Common myeloid progenitor, CD34-positive (primary cell): Measurements from ENCODE around the gene MFAP5.
"Not testable (repeated sequence)": the region's sequence is repeated elsewhere in the genome, so short reads cannot be mapped to it uniquely, and the experiment has no call there.

Experiments
- CTCF ChIA-PET: fragments of 350-600 bp; sonication (Branson Sonifier 250); formaldehyde crosslinking; loops from one replicate; lab custom pipeline; 2021; ENCODE audit warnings: antibody characterized with exemption; lab: Charles Lee
- POLR2A ChIA-PET: fragments of 350-600 bp; sonication (Branson Sonifier 250); formaldehyde crosslinking; loops from one replicate; lab custom pipeline; 2021; ENCODE audit warnings: antibody characterized with exemption; lab: Charles Lee
- DNase-seq, 3 donors: peaks; one replicate each; pipeline versions ENCODE4 v3.0.0 to v3.0.0-alpha.2; 2013
- H3K27ac ChIP-seq, 2 experiments: 1 replicate in 1 of 2; 2 replicates in 1 of 2; pipeline ENCODE4 v1.7.0; 2013; ENCODE audit warnings: inconsistent platforms in 2 of 2, low read length in 2 of 2, mild to moderate bottlenecking in 2 of 2, low read depth in 1 of 2, moderate library complexity in 1 of 2; ENCODE audit not compliant: severe bottlenecking in 2 of 2, insufficient read depth in 1 of 2, poor library complexity in 1 of 2
- H3K27me3 ChIP-seq, 5 experiments: replicated peaks in 2 of 5; 1 replicate in 3 of 5; 2 replicates in 2 of 5; pipeline versions ENCODE4 v1.6.1 to v1.7.0; 2013; ENCODE audit warnings: low read length in 4 of 5, mild to moderate bottlenecking in 2 of 5, moderate library complexity in 2 of 5, inconsistent platforms in 1 of 5; ENCODE audit not compliant: insufficient read depth in 5 of 5, control insufficient read depth in 4 of 5
- H3K36me3 ChIP-seq, 4 experiments: 1 replicate in 2 of 4; 2 replicates in 2 of 4; pipeline versions ENCODE4 v1.6.1 to v1.7.0; 2013; ENCODE audit warnings: low read length in 3 of 4, control low read depth in 1 of 4, mild to moderate bottlenecking in 1 of 4; ENCODE audit not compliant: control insufficient read depth in 4 of 4, insufficient read depth in 4 of 4
- H3K4me1 ChIP-seq, 4 experiments: 1 replicate in 3 of 4; 2 replicates in 1 of 4; pipeline versions ENCODE4 v1.6.1 to v1.7.1; 2013; ENCODE audit warnings: low read length in 3 of 4, mild to moderate bottlenecking in 3 of 4, control low read depth in 1 of 4, inconsistent platforms in 1 of 4, moderate library complexity in 1 of 4; ENCODE audit not compliant: control insufficient read depth in 4 of 4, insufficient read depth in 4 of 4; ENCODE audit errors: control extremely low read depth in 1 of 4
- H3K4me3 ChIP-seq, 7 experiments: 1 replicate in 4 of 7; 2 replicates in 3 of 7; pipeline versions ENCODE4 v1.5.1 to v1.7.0; 2013; ENCODE audit warnings: mild to moderate bottlenecking in 7 of 7, low read length in 6 of 7, moderate library complexity in 6 of 7, inconsistent platforms in 2 of 7, low read depth in 2 of 7, control low read depth in 1 of 7; ENCODE audit not compliant: insufficient read depth in 4 of 7, control insufficient read depth in 1 of 7; ENCODE audit errors: extremely low read depth in 1 of 7
- H3K9me3 ChIP-seq, 5 experiments: 1 replicate in 4 of 5; 2 replicates in 1 of 5; pipeline versions ENCODE4 v1.6.1 to v1.7.1; 2013; ENCODE audit warnings: low read length in 4 of 5, mild to moderate bottlenecking in 2 of 5, inconsistent platforms in 1 of 5, low read depth in 1 of 5, moderate library complexity in 1 of 5; ENCODE audit not compliant: control insufficient read depth in 4 of 5, insufficient read depth in 2 of 5; ENCODE audit errors: control extremely low read depth in 1 of 5
- WGBS: methylation state at CpG from one replicate; pipeline ENCODE4 v1.1.5; 2013; ENCODE audit not compliant: insufficient coverage; 5-methylcytosine and 5-hydroxymethylcytosine counted together

MFAP5 gene

DNA sequence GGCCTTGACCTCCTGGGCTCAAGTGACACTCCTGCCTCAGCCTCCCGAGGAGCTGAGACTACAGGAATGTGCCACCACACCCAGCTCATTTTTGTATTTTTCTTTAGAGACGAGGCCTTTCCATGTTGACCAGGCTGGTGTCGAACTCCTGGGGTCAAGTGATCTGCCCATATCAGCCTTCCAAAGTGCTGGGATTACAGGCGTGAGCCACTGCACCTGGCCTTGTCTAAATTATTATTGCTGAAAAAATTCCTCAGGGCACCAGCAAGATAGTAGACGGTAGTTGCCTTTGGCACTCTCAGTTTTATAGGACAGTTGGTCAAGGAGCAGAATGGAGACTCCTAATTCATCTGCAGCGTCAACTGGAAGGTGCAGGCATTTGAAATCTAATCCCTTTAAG lies 47.4 kb downstream of the MFAP5 start:
- Histone ChIP-seq H3K27me3 (no peaks in the 10 kb centered on the region), H3K4me3 (no peak overlapping the region), H3K4me1 (peaks cover 0 to 15% (median 10%) of the 10 kb centered on the region in 4 experiments), H3K27ac (no peak overlapping the region), H3K9me3 (no peaks in the 10 kb centered on the region), H3K36me3 (no peaks in the 10 kb centered on the region)
- ChIA-PET CTCF (no interaction called here), POLR2A (interaction anchor here (0.6 kb wide), 1 partner anchor 164 kb away, joined by 3 read pairs; no protein-coding TSS in a partner anchor)
- no peak for DNase-seq
- WGBS: 99% methylated on average over 6 of the region's 6 CpGs

DNA sequence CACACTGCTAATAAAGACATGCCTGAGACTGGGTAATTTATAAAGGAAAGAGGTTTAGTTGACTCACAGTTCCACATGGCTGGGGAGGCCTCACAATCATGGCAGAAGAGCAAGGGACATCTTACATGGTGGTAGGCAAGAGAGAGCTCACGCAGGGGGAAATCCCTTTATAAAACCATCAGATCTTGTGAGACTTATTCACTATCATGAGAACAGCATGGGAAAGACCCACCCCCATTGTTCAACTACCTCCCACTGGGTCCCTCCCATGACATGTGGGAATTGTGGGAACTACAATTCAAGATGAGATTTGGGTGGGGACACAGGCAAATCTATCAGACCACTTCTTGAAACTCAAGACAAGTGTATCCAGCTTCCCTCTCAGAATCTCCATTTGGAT lies 48.7 kb downstream of the MFAP5 start:
- H3K27me3 ChIP-seq, H3K9me3 ChIP-seq, H3K27ac ChIP-seq, POLR2A ChIA-PET, DNase-seq, H3K4me3 ChIP-seq, H3K36me3 ChIP-seq: not testable (repeated sequence)
- CTCF ChIA-PET: interaction anchor here (1.1 to 2.4 kb wide), 2 partner anchors 18 to 70 kb away, joined by 4 to 7 read pairs; no protein-coding TSS in a partner anchor
- no CpG with 5 or more reads among the region's 1 CpG for WGBS
- peaks cover 4 to 14% (median 8%) of the 10 kb centered on the region in 4 experiments for H3K4me1 ChIP-seq

DNA sequence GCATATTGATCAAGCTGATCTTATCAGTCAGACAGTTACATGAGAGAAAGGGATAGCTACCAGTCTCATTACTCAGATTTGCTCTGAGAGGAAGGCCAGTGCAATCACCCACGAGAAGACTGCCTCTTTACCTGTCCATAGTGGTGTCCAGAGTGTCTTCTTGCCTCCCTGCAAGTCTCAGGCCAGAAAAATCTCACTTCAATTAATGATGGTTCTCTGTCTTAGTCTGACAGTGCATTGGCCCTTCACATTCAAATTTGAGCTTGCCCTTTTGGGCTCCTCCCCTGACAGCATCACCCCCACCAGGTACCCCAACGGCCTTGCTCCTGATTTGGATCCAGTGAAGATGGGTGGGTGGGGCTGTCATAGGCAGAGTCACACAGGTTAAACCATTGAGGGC lies 50.0 kb downstream of the MFAP5 start, which contains the start of gene AICDA:
Gene AICDA (minus strand): TSS at position 231 of the 400 bp plus-strand sequence. CDS start 92 bp downstream, at position 139.
- WGBS: 100% methylated on average over 1 of the region's 2 CpGs
- Histone ChIP-seq H3K4me1 (peaks cover 4 to 9% (median 6%) of the 10 kb centered on the region in 4 experiments), H3K4me3 (no peak within 1 kb of the TSS), H3K27ac (no peak within 1 kb of the TSS), H3K36me3 (no peaks in the 10 kb centered on the region), H3K27me3 (no peaks in the 10 kb centered on the region), H3K9me3 (no peaks in the 10 kb centered on the region)
- ChIA-PET CTCF (interaction anchor here (1.1 to 2.4 kb wide), 2 partner anchors 20 to 68 kb away, joined by 4 to 7 read pairs; no protein-coding TSS in a partner anchor), POLR2A (no interaction called here)
- DNase-seq: no peak

DNA sequence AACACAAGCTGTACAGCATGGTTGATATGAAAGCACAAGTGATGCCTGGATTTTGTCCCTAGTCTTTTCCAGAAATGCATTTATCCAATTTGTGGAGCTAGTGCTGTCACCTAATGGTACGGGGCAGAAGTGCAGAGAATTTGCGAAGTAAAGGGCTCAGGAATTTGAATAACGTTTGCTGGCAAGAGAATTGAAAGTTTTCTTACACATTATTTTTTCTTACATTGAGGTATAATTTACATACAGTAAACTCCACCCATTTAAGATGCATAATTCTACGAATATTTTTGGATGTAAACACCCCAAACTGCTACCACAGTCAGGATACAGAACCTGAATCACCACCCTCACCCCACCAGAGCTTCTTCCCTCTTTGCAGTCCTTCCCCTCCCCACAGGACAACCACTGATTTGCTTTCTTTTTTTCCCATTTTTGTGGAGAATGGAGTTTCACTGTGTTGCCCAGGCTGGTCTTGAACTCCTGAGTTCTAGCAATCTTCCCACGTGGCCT lies 53.5 kb downstream of the MFAP5 start:
- ChIA-PET CTCF (interaction anchor here (0.9 to 1.5 kb wide), 9 partner anchors 15 to 130 kb away, joined by 3 to 10 read pairs (median 3); partner anchors contain the start of gene CLEC4E), POLR2A (no interaction called here)
- peak; percentile 31 to 46 (median 42) for DNase-seq
- Histone ChIP-seq H3K36me3 (no peaks in the 10 kb centered on the region), H3K9me3 (no peaks in the 10 kb centered on the region), H3K27me3 (no peaks in the 10 kb centered on the region), H3K4me3 (peak overlapping the region in 5 of 7 experiments; percentile 30 to 63 (median 38)), H3K4me1 (peaks cover 4 to 9% (median 6%) of the 10 kb centered on the region in 4 experiments), H3K27ac (no peak overlapping the region)
- 10% methylated on average over 2 of the region's 5 CpGs for WGBS

DNA sequence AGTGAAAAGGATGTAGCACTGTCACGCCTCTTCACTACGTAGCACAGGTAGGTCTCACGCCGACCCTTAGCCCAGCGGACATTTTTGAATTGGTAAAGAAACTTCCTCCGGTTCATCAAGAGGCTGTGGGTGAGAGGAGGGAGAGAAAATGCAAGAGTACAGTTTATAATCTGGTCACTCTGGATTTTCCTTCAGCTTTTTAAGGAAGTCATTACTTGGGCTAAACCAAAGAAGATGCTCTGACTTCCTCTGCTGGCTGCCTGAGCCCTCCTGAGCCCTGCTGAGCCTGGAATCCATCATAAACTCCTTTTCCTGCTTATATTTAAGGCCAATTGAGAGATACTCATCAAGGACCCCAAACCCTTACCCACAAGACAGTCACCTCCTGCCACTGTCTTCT lies 55.7 kb downstream of the MFAP5 start:
- POLR2A ChIA-PET: no interaction called here
- Histone ChIP-seq H3K27me3 (no peaks in the 10 kb centered on the region), H3K27ac (no peak overlapping the region), H3K4me3 (no peak overlapping the region), H3K4me1 (peaks cover 4 to 11% (median 6%) of the 10 kb centered on the region in 4 experiments), H3K9me3 (no peaks in the 10 kb centered on the region), H3K36me3 (no peaks in the 10 kb centered on the region)
- WGBS: 99% methylated on average over 6 of the region's 6 CpGs
- DNase-seq: no peak
- CTCF ChIA-PET: no interaction called here

DNA sequence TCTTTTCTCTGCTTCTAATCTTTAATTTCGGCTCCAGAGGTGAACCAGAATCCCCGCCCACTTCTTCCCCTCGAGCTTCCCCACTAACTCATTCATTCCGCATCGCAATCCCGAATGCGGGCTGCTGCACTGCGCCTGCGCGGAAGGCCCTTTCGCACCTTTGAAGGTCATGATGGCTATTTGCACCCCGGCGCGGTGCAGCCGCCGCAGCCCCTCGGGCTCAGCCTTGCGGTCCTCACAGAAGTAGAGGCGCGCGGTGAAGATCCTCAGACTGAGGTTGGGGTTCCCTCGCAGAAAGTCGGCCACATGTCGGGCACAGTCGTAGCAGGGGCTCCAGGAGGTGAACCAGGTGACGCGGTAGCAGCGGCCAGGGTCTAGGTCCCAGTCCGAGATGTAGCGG lies 57.6 kb downstream of the MFAP5 start:
- no peak for DNase-seq
- POLR2A ChIA-PET: no interaction called here
- no peaks in the 10 kb centered on the region for H3K27me3 ChIP-seq
- H3K4me3 ChIP-seq: no peak overlapping the region
- H3K9me3 ChIP-seq: no peaks in the 10 kb centered on the region
- no peak overlapping the region for H3K27ac ChIP-seq
- 98% methylated on average over 28 of the region's 30 CpGs for WGBS
- H3K4me1 ChIP-seq: peaks cover 0 to 6% (median 4%) of the 10 kb centered on the region in 4 experiments
- no peaks in the 10 kb centered on the region for H3K36me3 ChIP-seq
- CTCF ChIA-PET: no interaction called here

DNA sequence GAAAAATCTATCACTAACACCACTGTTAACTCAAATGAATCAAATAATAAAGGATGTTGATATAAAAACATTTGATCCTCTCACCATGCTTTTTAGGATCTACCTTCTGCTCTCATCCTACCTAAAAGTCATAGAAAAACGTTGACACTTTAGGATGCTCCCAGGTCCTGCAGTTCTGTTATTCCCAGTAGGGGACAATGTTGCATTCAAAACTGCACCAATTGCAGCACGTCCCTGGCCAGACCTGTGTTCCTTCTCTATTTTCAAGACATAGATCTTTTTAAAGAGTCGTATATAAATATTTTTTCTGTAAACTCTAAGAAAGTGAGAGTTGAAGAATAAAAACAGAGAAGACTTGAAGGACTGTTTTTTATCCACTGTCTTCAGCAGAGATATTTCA lies 58.8 kb downstream of the MFAP5 start:
- H3K4me1 ChIP-seq: peaks cover 0 to 2% (median 0%) of the 10 kb centered on the region in 4 experiments
- CTCF ChIA-PET: no interaction called here
- DNase-seq: no peak
- H3K4me3 ChIP-seq: no peak overlapping the region
- H3K9me3 ChIP-seq: no peaks in the 10 kb centered on the region
- POLR2A ChIA-PET: no interaction called here
- H3K27ac ChIP-seq: no peak overlapping the region
- H3K27me3 ChIP-seq: no peaks in the 10 kb centered on the region
- WGBS: 40% methylated on average over 1 of the region's 3 CpGs
- no peaks in the 10 kb centered on the region for H3K36me3 ChIP-seq
